MCF 10A (cell line): Measurements from ENCODE around the gene PTPRE. TPM values are rescaled to one million over a fixed set of nuclear protein-coding genes. Genes with fewer than 3 reads are reported as not detected.

Experiments
- BruUV-seq: library from RNA; stranded (reverse); fragments of 400-500 nt; replicated peaks from 2 replicates; lab custom pipeline; 2021; lab: Mats Ljungman, UMichigan
- CTCF ChIA-PET: fragments of 300-600 bp; sonication (Branson Sonifier 250); formaldehyde crosslinking; extraction: SDS; loops from one replicate; lab custom pipeline; 2021; ENCODE audit warnings: antibody characterized with exemption, inconsistent platforms; lab: Yijun Ruan, JAX
- POLR2A ChIA-PET: fragments of 300-600, 350-650 bp; sonication (Branson Sonifier 250); formaldehyde crosslinking; extraction: SDS; loops from one replicate; lab custom pipeline; 2020; ENCODE audit warnings: antibody characterized with exemption, inconsistent platforms; lab: Yijun Ruan, JAX
- DNase-seq: peaks from one replicate; pipeline ENCODE4 v3.0.0-alpha.2; 2018; ENCODE audit not compliant: unreplicated experiment
- H3K27ac Mint-ChIP-seq: one replicate; pipeline ENCODE4 v1.8.0; 2022; ENCODE audit warnings: mild to moderate bottlenecking, low read depth, mixed read lengths; ENCODE audit not compliant: unreplicated experiment
- H3K27me3 Mint-ChIP-seq: one replicate; pipeline ENCODE4 v1.8.0; 2022; ENCODE audit warnings: mixed read lengths; ENCODE audit not compliant: insufficient read depth, unreplicated experiment
- H3K36me3 Mint-ChIP-seq: one replicate; pipeline ENCODE4 v1.8.0; 2022; ENCODE audit warnings: mild to moderate bottlenecking, moderate library complexity, mixed read lengths; ENCODE audit not compliant: insufficient read depth, unreplicated experiment
- H3K4me1 Mint-ChIP-seq: one replicate; pipeline ENCODE4 v1.8.0; 2022; ENCODE audit warnings: mixed read lengths; ENCODE audit not compliant: insufficient read depth, unreplicated experiment
- H3K4me3 Mint-ChIP-seq: one replicate; pipeline ENCODE4 v1.8.0; 2022; ENCODE audit warnings: mild to moderate bottlenecking, moderate library complexity, mixed read lengths; ENCODE audit not compliant: unreplicated experiment
- H3K9me3 Mint-ChIP-seq: one replicate; pipeline ENCODE4 v1.8.0; 2022; ENCODE audit warnings: mixed read lengths; ENCODE audit not compliant: unreplicated experiment
- CTCF ChIP-seq: fragments of 200-600 bp; IDR thresholded peaks from one replicate; pipeline ENCODE4 v1.8.0; 2022; ENCODE audit warnings: antibody characterized with exemption, mild to moderate bottlenecking; ENCODE audit not compliant: unreplicated experiment
- intact Hi-C: fragments of 100-400 bp; cut with micrococcal nuclease; formaldehyde crosslinking; loops from 2 replicates; pipeline ENCODE4 v1.14.1; 2022
- total RNA-seq: library from RNA; stranded (reverse); gene quantifications from 2 replicates; pipeline ENCODE4 v1.2.3, GENCODE V29; 2022

Gene PTPRE
- total RNA-seq, 1 experiment from 2014 or later, result 34.6 TPM

GRCh38 chr10:127945948-127946711, 39.2 kb downstream of the PTPRE start:
- intact Hi-C loops, result no loop called here
- Mint-ChIP-seq H3K36me3 (no peaks in the 10 kb centered on the region), H3K4me1 (peaks cover 50% of the 10 kb centered on the region), H3K27ac (no peak overlapping the region), H3K9me3 (no peaks in the 10 kb centered on the region), H3K27me3 (no peaks in the 10 kb centered on the region), H3K4me3 (no peak overlapping the region)
- ChIA-PET POLR2A (interaction anchor here (0.9 kb wide), 1 partner anchor 102 kb away, joined by 6 read pairs; no protein-coding TSS in a partner anchor), CTCF (interaction anchor here (0.6 to 1.2 kb wide), 3 partner anchors 14 to 214 kb away, joined by 3 to 4 read pairs (median 3); no protein-coding TSS in a partner anchor)
- no peak for DNase-seq
- BruUV-seq, result no TSS peak
- TF ChIP-seq CTCF, result no peak

GRCh38 chr10:127947211-127947610, 40.3 kb downstream of the PTPRE start:
- TF ChIP-seq CTCF, result no peak
- no peak overlapping the region for H3K4me3 Mint-ChIP-seq
- H3K9me3 Mint-ChIP-seq, result no peaks in the 10 kb centered on the region
- H3K27ac Mint-ChIP-seq, result no peak overlapping the region
- ChIA-PET POLR2A (interaction anchor here (0.9 kb wide), 1 partner anchor 101 kb away, joined by 6 read pairs; no protein-coding TSS in a partner anchor), CTCF (interaction anchor here (0.6 to 1.2 kb wide), 2 partner anchors 41 to 43 kb away, joined by 3 read pairs; no protein-coding TSS in a partner anchor)
- no TSS peak for BruUV-seq
- peaks cover 50% of the 10 kb centered on the region for H3K4me1 Mint-ChIP-seq
- peak; percentile 60 for DNase-seq
- H3K27me3 Mint-ChIP-seq, result no peaks in the 10 kb centered on the region
- intact Hi-C loops, result no loop called here
- H3K36me3 Mint-ChIP-seq, result no peaks in the 10 kb centered on the region

GRCh38 chr10:127948791-127949190, 41.9 kb downstream of the PTPRE start:
- Mint-ChIP-seq H3K36me3 (no peaks in the 10 kb centered on the region), H3K27me3 (no peaks in the 10 kb centered on the region), H3K27ac (no peak overlapping the region), H3K9me3 (no peaks in the 10 kb centered on the region), H3K4me3 (no peak overlapping the region), H3K4me1 (peaks cover 50% of the 10 kb centered on the region)
- intact Hi-C loops, result no loop called here
- peak; percentile 9 for DNase-seq
- TF ChIP-seq CTCF, result no peak
- BruUV-seq, result no TSS peak
- ChIA-PET POLR2A (interaction anchor here (0.7 kb wide), 1 partner anchor 97 kb away, joined by 3 read pairs; no protein-coding TSS in a partner anchor), CTCF (interaction anchor here (1.2 kb wide), 1 partner anchor 86 kb away, joined by 3 read pairs; no protein-coding TSS in a partner anchor)

GRCh38 chr10:127949831-127950230, 42.9 kb downstream of the PTPRE start:
- POLR2A ChIA-PET, result no interaction called here
- H3K4me1 Mint-ChIP-seq, result peaks cover 41% of the 10 kb centered on the region
- no peak for DNase-seq
- TF ChIP-seq CTCF, result no peak
- intact Hi-C loops, result no loop called here
- BruUV-seq, result no TSS peak
- H3K36me3 Mint-ChIP-seq, result no peaks in the 10 kb centered on the region
- CTCF ChIA-PET, result interaction anchor here (1.2 kb wide), 1 partner anchor 85 kb away, joined by 3 read pairs; no protein-coding TSS in a partner anchor
- H3K27ac Mint-ChIP-seq, result no peak overlapping the region
- H3K4me3 Mint-ChIP-seq, result no peak overlapping the region
- H3K9me3 Mint-ChIP-seq, result no peaks in the 10 kb centered on the region
- no peaks in the 10 kb centered on the region for H3K27me3 Mint-ChIP-seq
